ENCODE measurements around the gene CABCOCO1. TPM values are rescaled to one million over a fixed set of nuclear protein-coding genes. Genes with fewer than 3 reads are reported as not detected.

CABCOCO1 gene
- total RNA-seq, 4 donors from 2014 or later: 0.45 to 0.54 TPM; not detected in 2

GRCh38 chr10:61692447-61693010, 29.8 kb downstream of the CABCOCO1 start:
- Histone ChIP-seq H3K27ac (no peak overlapping the region), H3K9me3 (no peaks in the 10 kb centered on the region), H3K4me3 (replicated peaks in 1 of 3) (no peak overlapping the region), H3K36me3 (no peaks in the 10 kb centered on the region), H3K27me3 (no peaks in the 10 kb centered on the region), H3K4me1 (no peaks in the 10 kb centered on the region)
- TF ChIP-seq, protein P1, sequence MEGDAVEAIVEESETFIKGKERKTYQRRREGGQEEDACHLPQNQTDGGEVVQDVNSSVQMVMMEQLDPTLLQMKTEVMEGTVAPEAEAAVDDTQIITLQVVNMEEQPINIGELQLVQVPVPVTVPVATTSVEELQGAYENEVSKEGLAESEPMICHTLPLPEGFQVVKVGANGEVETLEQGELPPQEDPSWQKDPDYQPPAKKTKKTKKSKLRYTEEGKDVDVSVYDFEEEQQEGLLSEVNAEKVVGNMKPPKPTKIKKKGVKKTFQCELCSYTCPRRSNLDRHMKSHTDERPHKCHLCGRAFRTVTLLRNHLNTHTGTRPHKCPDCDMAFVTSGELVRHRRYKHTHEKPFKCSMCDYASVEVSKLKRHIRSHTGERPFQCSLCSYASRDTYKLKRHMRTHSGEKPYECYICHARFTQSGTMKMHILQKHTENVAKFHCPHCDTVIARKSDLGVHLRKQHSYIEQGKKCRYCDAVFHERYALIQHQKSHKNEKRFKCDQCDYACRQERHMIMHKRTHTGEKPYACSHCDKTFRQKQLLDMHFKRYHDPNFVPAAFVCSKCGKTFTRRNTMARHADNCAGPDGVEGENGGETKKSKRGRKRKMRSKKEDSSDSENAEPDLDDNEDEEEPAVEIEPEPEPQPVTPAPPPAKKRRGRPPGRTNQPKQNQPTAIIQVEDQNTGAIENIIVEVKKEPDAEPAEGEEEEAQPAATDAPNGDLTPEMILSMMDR (IDR thresholded peaks at IDR 0.05): no peak
- TF ChIP-seq POLR2A (IDR thresholded peaks at IDR 0.05): no peak
- WGBS, 2 donors: 93 to 94% methylated on average over 3 of the region's 3 CpGs
- DNase-seq: no peak
- intact Hi-C loops (cut with DNase I): no loop called here

DNA sequence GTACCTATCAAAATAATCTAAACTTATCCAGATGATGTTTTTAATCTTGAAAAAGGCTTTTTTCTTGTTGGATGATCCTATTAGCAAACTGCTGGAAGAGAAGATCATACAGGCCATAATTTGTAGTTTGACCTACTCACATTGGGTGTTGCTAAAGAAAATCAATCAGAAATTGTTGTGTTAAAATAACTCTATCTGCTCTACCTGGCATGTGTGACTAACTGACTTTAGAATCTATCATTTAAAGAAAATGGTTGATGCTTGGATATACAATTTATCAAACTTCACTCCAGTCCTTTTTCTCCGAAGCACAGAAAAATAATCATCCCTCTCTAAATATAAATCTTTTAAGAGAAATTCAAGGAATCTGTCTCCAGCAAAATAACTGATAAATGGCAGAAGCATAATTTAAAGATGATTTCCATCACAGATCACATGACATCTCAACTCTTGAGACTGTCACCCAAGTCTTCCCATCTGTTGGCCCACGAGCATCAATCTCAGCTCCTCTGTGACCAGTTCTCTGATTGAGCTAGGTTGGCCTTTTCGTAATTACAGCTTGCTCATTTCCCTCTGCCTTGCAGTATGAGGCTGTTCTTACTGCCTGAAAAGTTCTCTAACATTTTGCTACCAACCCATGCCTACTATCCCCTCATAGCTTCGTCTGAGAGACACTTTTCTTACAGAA, 36.4 kb downstream of the CABCOCO1 start:
- Histone ChIP-seq H3K9me3 (no peaks in the 10 kb centered on the region), H3K27ac (no peak overlapping the region), H3K4me3 (replicated peaks in 1 of 3) (no peak overlapping the region), H3K4me1 (no peaks in the 10 kb centered on the region), H3K36me3 (no peaks in the 10 kb centered on the region), H3K27me3 (no peaks in the 10 kb centered on the region)
- TF ChIP-seq, protein P1 (IDR thresholded peaks at IDR 0.05): no peak
- TF ChIP-seq POLR2A (IDR thresholded peaks at IDR 0.05): no peak
- DNase-seq: no peak
- intact Hi-C loops (cut with DNase I): no loop called here
- WGBS, 2 donors: 91 to 94% methylated on average over 4 of the region's 4 CpGs

- TF ChIP-seq, protein P1 (IDR thresholded peaks at IDR 0.05): no peak
- no peak for TF ChIP-seq POLR2A (IDR thresholded peaks at IDR 0.05)
- H3K4me3 ChIP-seq (replicated peaks in 1 of 3): no peak overlapping the region
- no peak overlapping the region for H3K27ac ChIP-seq
- DNase-seq: no peak
- H3K36me3 ChIP-seq: no peaks in the 10 kb centered on the region
- H3K4me1 ChIP-seq: no peaks in the 10 kb centered on the region
- H3K27me3 ChIP-seq: no peaks in the 10 kb centered on the region
- 63 to 66% methylated on average over 2 of the region's 2 CpGs for WGBS, 2 donors
- intact Hi-C loops (cut with DNase I): no loop called here
- no peaks in the 10 kb centered on the region for H3K9me3 ChIP-seq
These were observed 38.5 kb downstream of the CABCOCO1 start for GRCh38 chr10:61701055-61701705.

DNA sequence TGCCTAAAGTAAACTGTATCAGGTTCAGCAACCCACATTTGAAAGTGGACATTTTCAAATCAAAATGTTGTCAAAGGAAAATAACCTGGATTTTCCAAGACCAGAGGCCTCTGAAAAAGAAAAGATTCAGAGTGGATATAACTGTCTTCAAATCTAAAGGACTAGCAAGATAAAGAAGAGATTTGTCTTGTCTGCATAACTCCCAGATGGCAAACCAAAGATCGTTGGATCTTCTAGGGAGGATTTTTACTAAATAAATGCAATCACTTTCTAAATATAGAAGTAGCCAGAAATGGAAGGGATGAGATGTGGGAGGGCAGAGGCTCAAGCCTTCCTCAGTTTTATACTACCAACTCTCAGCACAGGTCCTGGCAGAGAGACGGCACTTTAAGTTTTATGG, 39.0 kb downstream of the CABCOCO1 start:
- no peaks in the 10 kb centered on the region for H3K27me3 ChIP-seq
- no peak overlapping the region for H3K4me3 ChIP-seq (replicated peaks in 1 of 3)
- H3K9me3 ChIP-seq: no peaks in the 10 kb centered on the region
- TF ChIP-seq, protein P1 (IDR thresholded peaks at IDR 0.05): no peak
- no peak for TF ChIP-seq POLR2A (IDR thresholded peaks at IDR 0.05)
- intact Hi-C loops (cut with DNase I): no loop called here
- H3K36me3 ChIP-seq: no peaks in the 10 kb centered on the region
- DNase-seq: no peak
- no peaks in the 10 kb centered on the region for H3K4me1 ChIP-seq
- 71 to 82% methylated on average over 2 of the region's 2 CpGs for WGBS, 2 donors
- H3K27ac ChIP-seq: no peak overlapping the region

DNA sequence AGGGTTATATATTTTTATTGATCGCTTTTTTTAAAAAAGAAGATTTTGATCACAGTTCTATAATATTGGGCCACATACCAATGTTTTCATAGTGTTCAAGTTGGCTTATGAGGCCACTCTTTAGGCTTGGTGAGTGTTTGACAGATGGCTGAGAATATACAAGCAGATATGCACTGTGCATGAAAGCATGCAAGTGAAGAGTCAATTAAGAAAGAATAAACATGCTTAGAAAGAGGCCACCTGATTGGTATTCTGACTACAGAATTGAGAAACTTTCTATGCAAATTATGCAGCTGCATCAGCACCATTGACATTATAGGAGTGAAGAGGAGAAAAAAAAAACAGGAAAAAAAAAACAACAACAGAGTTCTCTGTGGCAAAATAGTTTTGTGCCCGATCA, 39.9 kb downstream of the CABCOCO1 start:
- H3K36me3 ChIP-seq: no peaks in the 10 kb centered on the region
- H3K4me3 ChIP-seq (replicated peaks in 1 of 3): no peak overlapping the region
- no peak for DNase-seq
- H3K27me3 ChIP-seq: no peaks in the 10 kb centered on the region
- H3K4me1 ChIP-seq: no peaks in the 10 kb centered on the region
- no peak overlapping the region for H3K27ac ChIP-seq
- no peaks in the 10 kb centered on the region for H3K9me3 ChIP-seq
- WGBS, 2 donors: 55 to 81% methylated on average over 2 of the region's 2 CpGs
- TF ChIP-seq, protein P1 (IDR thresholded peaks at IDR 0.05): no peak
- no peak for TF ChIP-seq POLR2A (IDR thresholded peaks at IDR 0.05)
- intact Hi-C loops (cut with DNase I): no loop called here

Measured in thyroid gland (tissue), 4 donors.